DND-41 (cell line): ENCODE data around the gene IER3.

Source experiments
- ATAC-seq: fragments of 200-7000 bp; cut with Tn5 transposase; 3 replicates; pipeline ENCODE4 v1.9.1; 2021; ENCODE audit warnings: low read depth; ENCODE audit not compliant: insufficient read depth
- DNase-seq: peaks from one replicate; pipeline ENCODE4 v3.0.0-alpha.2; 2020
- H2AFZ ChIP-seq: 2 replicates; pipeline ENCODE4 v1.6.0; 2012; ENCODE audit warnings: low read depth, low read length
- H3K27ac ChIP-seq: 2 replicates; pipeline ENCODE4 v1.5.1; 2012; ENCODE audit warnings: low read length, inconsistent platforms
- H3K27me3 ChIP-seq: fragments of 200-600 bp; sonication (generic); 2 replicates; pipeline ENCODE4 v1.6.0; 2012; ENCODE audit warnings: low read length, mild to moderate bottlenecking, inconsistent platforms; ENCODE audit not compliant: insufficient read depth, poor library complexity
- H3K36me3 ChIP-seq: 2 replicates; pipeline ENCODE4 v1.5.1; 2012; ENCODE audit warnings: low read length, inconsistent platforms; ENCODE audit not compliant: insufficient read depth
- H3K4me1 ChIP-seq: 2 replicates; pipeline ENCODE4 v1.5.1; 2012; ENCODE audit warnings: mild to moderate bottlenecking, low read length; ENCODE audit not compliant: insufficient read depth
- H3K4me2 ChIP-seq: 2 replicates; pipeline ENCODE4 v1.6.0; 2012; ENCODE audit warnings: mild to moderate bottlenecking, moderate library complexity, low read length, inconsistent platforms; ENCODE audit not compliant: insufficient read depth
- H3K4me3 ChIP-seq, 2 experiments: fragments of 200-600 bp in 1 of 2; shearing (Covaris generic) in 1 of 2; 2 replicates each; pipeline ENCODE4 v1.5.1; 2012 to 2016; ENCODE audit warnings: inconsistent platforms in 2 of 2, low read length in 2 of 2, mild to moderate bottlenecking in 2 of 2, low read depth in 1 of 2, moderate library complexity in 1 of 2
- H3K79me2 ChIP-seq: 2 replicates; pipeline ENCODE4 v1.6.0; 2012; ENCODE audit warnings: low read length, inconsistent platforms; ENCODE audit not compliant: insufficient read depth
- H3K9ac ChIP-seq: 2 replicates; pipeline ENCODE4 v1.6.0; 2012; ENCODE audit warnings: low read depth, mild to moderate bottlenecking, inconsistent platforms, low read length, moderate library complexity
- H3K9me3 ChIP-seq: 2 replicates; pipeline ENCODE4 v1.5.1; 2012; ENCODE audit warnings: low read length, moderate library complexity, mild to moderate bottlenecking, inconsistent platforms; ENCODE audit not compliant: insufficient read depth, severe bottlenecking
- H4K20me1 ChIP-seq: 2 replicates; pipeline ENCODE4 v1.6.0; 2012; ENCODE audit warnings: low read length; ENCODE audit not compliant: insufficient read depth
- CTCF ChIP-seq: IDR thresholded peaks from 2 replicates; pipeline ENCODE4 v1.5.1; 2012; ENCODE audit warnings: borderline replicate concordance, low read length, moderate library complexity, mild to moderate bottlenecking; ENCODE audit not compliant: poor library complexity, severe bottlenecking; ENCODE audit errors: extremely low read depth
- EZH2 ChIP-seq: IDR thresholded peaks from 3 replicates; pipeline ENCODE4 v1.6.1; 2012; ENCODE audit warnings: borderline replicate concordance, low read depth, mild to moderate bottlenecking, moderate library complexity, low read length, inconsistent platforms; ENCODE audit not compliant: severe bottlenecking

The IER3 gene

GRCh38 chr6:30768634-30769087 lies 24.3 kb upstream of the IER3 start:
- Histone ChIP-seq H3K79me2 (no peaks in the 10 kb centered on the region), H3K4me1 (peaks cover 36% of the 10 kb centered on the region), H3K36me3 (no peaks in the 10 kb centered on the region), H4K20me1 (no peaks in the 10 kb centered on the region), H3K27ac (peak overlapping the region; percentile 62), H3K9me3 (no peaks in the 10 kb centered on the region), H3K4me3 (peak overlapping the region in 1 of 2 experiments; percentile 11; a peak in 1 of 4 replicates), H2AFZ (no peak overlapping the region), H3K9ac (peak overlapping the region; percentile 8; the same call in 1 of the 2 replicates), H3K4me2 (peak overlapping the region; percentile 50), H3K27me3 (no peaks in the 10 kb centered on the region)
- TF ChIP-seq EZH2 (no peak), CTCF (no peak)
- ATAC-seq = peak; percentile 13; the same call in 1 of the 3 replicates
- DNase-seq = no peak

- DNase-seq = no peak
- H3K27me3 ChIP-seq = no peaks in the 10 kb centered on the region
- no peak for ATAC-seq
- no peak overlapping the region for H3K4me3 ChIP-seq
- no peak overlapping the region for H3K9ac ChIP-seq
- no peak overlapping the region for H3K4me2 ChIP-seq
- no peaks in the 10 kb centered on the region for H3K79me2 ChIP-seq
- no peaks in the 10 kb centered on the region for H3K36me3 ChIP-seq
- H4K20me1 ChIP-seq = no peaks in the 10 kb centered on the region
- no peaks in the 10 kb centered on the region for H3K9me3 ChIP-seq
- peaks cover 39% of the 10 kb centered on the region for H3K4me1 ChIP-seq
- no peak for TF ChIP-seq CTCF
- no peak for TF ChIP-seq EZH2
- no peak overlapping the region for H2AFZ ChIP-seq
- no peak overlapping the region for H3K27ac ChIP-seq
These were observed 23.6 kb upstream of the IER3 start for GRCh38 chr6:30767944-30768301.

- H2AFZ ChIP-seq = no peak overlapping the region
- TF ChIP-seq EZH2 (no peak), CTCF (no peak)
- H3K9me3 ChIP-seq = no peaks in the 10 kb centered on the region
- H3K36me3 ChIP-seq = no peaks in the 10 kb centered on the region
- ATAC-seq (no peak), DNase-seq (no peak)
- H3K4me2 ChIP-seq = no peak overlapping the region
- H4K20me1 ChIP-seq = no peaks in the 10 kb centered on the region
- no peak overlapping the region for H3K27ac ChIP-seq
- no peak overlapping the region for H3K9ac ChIP-seq
- no peaks in the 10 kb centered on the region for H3K79me2 ChIP-seq
- no peak overlapping the region for H3K4me3 ChIP-seq
- H3K27me3 ChIP-seq = no peaks in the 10 kb centered on the region
- peaks cover 39% of the 10 kb centered on the region for H3K4me1 ChIP-seq
These were observed 23.0 kb upstream of the IER3 start for GRCh38 chr6:30767158-30767943.
